ENCODE results near the gene HCN2. TPM values are rescaled to one million over a fixed set of nuclear protein-coding genes. Genes with fewer than 3 reads are reported as not detected.

Gene HCN2
- total and polyA plus RNA-seq, 2 of the 13 experiments (the other 11 are each of a cell fraction or from before 2014, with no cell fraction given), result 0.01 TPM; not detected in 1

GRCh38 chr19:572743-573518, 16.8 kb upstream of the HCN2 start (continued):
- TF ChIP-seq ZNF879 (CRISPR knock-in tag; IDR thresholded peaks at IDR 0.05), result 0 out of 2 replicates have a peak, but pooled peaks have one; percentile 57
- TF ChIP-seq ZNF691 (CRISPR knock-in tag; IDR thresholded peaks at IDR 0.05; ENCODE audit: borderline replicate concordance, low read depth), result 0 out of 2 replicates have a peak, but pooled peaks have one; percentile 34
- peak; percentile 1; the same call in 1 of the 2 replicates for TF ChIP-seq DMAP1 (CRISPR knock-in tag; IDR thresholded peaks at IDR 0.05)
- TF ChIP-seq IRF9 (CRISPR knock-in tag; IDR thresholded peaks at IDR 0.05; ENCODE audit: borderline replicate concordance), result 0 out of 2 replicates have a peak, but pooled peaks have one; percentile 3
- 0 out of 2 replicates have a peak, but pooled peaks have one; percentile 20 for TF ChIP-seq CREBL2 (CRISPR knock-in tag; IDR thresholded peaks at IDR 0.05; ENCODE audit: borderline replicate concordance)
- peak; percentile 41 for TF ChIP-seq HIVEP1 (CRISPR knock-in tag; IDR thresholded peaks at IDR 0.05)
- peak; percentile 22; the same call in 1 of the 2 replicates for TF ChIP-seq MYPOP (CRISPR knock-in tag; IDR thresholded peaks at IDR 0.05)
- peak; percentile 53 for TF ChIP-seq ZNF687 (CRISPR knock-in tag; IDR thresholded peaks at IDR 0.05)
- peak; percentile 7 for TF ChIP-seq TAF15 (IDR thresholded peaks at IDR 0.05; ENCODE audit: low read depth, low read length, poor library complexity, severe bottlenecking)
- TF ChIP-seq ZNF512 (CRISPR knock-in tag; IDR thresholded peaks at IDR 0.05), result no peak
- no peak for TF ChIP-seq PCBP2 (optimal IDR thresholded peaks at IDR 0.05; ENCODE audit: low read depth, low read length, poor library complexity, severe bottlenecking)
- no peak for TF ChIP-seq NFIB (CRISPR knock-in tag; IDR thresholded peaks at IDR 0.05; ENCODE audit: borderline replicate concordance)
- 0 out of 2 replicates have a peak, but pooled peaks have one; percentile 6 for TF ChIP-seq ZGPAT (CRISPR knock-in tag; IDR thresholded peaks at IDR 0.05)

Data from HepG2 (cell line).